NCI-H446 (cell line): Measurements from ENCODE around the gene PGAP2.
A peak's percentile ranks its signal among the peaks of the same experiment; 100 is the strongest.

Source experiments
- DNase-seq, 2 experiments: peaks; one replicate each; lab custom pipeline; 2025; lab: John Stamatoyannopoulos, UW

The PGAP2 gene

GRCh38 chr11:3831378-3832239 is 23.2 kb downstream of the PGAP2 start:
- no peak for DNase-seq

DNA sequence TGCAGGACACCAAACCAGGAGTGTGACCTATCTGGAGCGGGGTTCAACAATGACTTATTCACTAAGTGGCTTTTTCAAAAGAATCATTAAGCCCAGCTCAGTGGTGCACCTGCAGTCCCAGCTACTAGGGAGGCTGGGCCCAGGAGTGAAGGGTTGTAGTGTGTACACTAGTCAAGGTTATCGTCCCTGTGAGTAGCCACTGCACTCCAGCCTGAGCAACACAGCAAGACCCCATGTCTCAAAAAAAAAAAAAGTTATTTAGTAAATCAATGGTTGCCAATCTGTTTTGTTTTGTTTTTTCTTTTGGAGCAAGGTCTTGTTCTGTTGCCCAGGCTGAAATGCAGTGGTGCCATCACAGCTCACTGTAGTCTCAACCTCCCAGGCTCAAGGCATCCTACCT is 24.5 kb downstream of the PGAP2 start:
- no peak for DNase-seq

- DNase-seq = no peak
Measured at GRCh38 chr11:3833449-3833848, 25.1 kb downstream of the PGAP2 start.

DNA sequence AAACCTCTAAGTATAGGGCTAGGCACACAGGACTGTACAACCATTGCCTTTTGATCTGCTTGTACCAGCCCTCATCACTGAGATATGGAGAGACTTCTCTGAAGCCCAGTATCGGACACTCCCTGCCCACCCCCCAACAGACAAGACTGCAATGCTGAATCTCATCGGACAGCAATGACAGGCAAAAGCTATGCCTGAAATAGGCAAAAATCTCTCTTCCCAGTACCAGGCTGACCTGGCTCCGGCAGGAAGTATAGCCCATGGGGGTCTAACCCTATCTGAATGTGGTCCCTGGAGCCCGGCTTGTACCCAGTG is 25.9 kb downstream of the PGAP2 start:
- no peak for DNase-seq

DNA sequence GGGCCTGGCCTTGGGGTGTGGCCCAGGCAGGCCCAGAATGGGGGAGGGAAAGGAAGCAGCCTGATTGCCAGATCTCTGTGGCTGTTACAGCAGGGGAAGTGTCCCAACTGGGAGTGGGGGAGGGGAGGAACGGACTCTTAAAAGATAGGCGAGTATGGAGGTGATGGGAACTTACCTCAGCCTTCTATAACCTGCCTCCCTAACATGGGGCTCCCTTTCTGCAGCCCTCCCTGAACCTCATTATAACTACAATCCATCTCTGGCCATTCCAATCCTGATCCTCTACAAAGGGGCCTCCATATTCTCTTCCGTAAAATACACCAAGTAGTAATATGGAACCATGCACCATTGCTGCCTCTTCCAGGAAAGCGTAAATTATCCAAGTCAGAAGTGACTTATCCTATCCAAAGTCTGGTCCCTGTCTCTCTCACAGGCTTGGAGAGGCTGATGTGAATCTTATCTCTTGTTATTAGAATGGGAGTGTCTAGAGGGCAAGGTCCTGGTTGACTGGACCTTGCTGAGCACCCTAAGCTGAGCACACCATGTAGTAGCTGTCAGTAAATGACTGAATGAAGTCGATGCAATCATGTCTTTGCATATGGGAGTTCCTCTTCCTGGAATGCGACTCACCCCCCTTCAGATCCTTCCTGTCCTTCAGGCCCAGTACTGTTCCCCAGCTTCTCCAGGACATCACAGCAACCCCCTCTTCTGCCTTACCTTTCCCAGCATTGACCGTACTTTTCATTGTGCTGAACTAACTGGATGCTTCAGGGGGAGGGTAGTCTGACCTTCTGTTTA is 26.5 kb downstream of the PGAP2 start:
- DNase-seq = no peak

DNA sequence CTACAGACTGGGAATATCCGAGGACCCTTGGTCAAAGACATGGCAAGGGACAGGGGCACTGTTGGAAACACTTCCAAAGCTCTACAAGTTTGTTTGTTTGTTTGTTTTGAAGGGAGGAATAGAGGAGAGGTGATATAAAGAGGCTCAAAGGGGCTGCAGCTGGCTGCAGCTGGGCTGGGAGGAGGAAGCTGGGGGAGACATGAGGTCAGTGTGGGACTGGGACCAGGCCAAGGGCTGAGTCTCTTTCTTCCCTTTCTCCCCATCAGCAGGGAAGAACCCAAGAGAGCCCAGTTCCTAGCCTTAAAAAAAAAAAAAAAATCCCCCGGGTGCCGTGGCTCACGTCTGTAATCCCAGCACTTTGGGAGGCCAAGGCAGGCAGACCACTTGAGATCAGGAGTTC is 27.4 kb downstream of the PGAP2 start:
- DNase-seq = no peak

DNA sequence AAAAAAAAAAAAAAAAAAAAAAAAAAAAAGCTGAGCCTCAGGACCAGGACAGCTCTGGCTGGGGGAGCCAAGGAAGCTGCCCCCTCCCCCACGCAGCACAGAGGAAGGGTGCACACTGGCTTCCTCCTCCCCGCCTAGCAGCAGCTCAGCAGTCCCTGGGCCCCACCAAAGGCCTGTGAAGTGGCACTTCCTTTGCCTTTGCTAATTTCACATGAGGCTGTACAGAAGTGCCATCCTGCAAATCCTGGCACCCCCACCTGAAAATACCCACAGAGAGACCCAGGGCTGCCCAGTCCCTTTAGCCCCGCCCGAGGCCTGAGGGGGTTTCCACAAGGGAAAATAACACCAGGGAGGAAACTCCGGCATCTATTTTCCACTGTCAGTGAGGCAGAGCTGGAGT is 28.5 kb downstream of the PGAP2 start:
- DNase-seq = no peak

- no peak for DNase-seq
Measured at GRCh38 chr11:3837793-3838192, 29.4 kb downstream of the PGAP2 start.

GRCh38 chr11:3838504-3838903 is 30.1 kb downstream of the PGAP2 start:
- no peak for DNase-seq

DNA sequence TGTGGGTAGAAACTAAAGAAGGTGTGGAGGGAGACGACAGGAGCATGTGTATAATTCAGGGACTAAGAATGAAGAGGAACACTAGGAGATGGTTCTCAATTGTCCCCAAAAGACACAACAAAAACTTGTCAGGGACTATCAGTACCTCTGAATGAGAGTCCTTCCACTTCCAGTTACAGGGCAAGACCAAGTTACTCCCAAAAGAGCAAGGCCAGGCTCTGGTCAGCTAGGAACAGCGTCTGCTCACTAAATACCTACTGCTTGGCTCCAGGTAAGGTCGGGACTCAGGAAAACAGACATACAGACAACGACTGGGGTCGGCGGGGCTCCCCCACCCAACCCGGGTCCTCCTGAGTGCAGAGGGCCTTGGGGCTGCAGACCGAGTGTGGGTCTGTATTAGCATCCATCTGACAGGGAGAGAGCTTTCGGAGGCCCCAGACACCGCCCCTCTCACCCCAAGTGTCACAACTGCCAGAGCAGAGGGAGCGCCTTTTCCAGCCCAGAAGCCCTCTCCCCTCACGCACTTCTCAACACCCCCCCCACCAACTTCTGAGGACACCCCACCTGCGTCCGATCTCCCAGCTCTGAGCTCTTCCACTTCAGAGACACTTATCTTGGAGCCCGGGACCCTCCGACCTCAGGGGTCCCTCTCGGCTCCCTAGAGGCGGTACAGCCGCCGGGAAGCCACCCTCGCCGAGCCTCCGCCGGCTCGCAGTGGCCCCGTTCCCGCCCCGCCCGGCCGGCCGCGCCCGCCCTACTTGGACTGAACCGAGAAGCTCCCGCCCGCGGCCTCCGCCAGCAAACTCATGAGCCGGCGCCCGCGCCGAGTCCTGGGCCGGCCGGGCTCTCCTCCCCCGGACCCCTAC is 31.9 kb downstream of the PGAP2 start:
- DNase-seq = no peak

DNA sequence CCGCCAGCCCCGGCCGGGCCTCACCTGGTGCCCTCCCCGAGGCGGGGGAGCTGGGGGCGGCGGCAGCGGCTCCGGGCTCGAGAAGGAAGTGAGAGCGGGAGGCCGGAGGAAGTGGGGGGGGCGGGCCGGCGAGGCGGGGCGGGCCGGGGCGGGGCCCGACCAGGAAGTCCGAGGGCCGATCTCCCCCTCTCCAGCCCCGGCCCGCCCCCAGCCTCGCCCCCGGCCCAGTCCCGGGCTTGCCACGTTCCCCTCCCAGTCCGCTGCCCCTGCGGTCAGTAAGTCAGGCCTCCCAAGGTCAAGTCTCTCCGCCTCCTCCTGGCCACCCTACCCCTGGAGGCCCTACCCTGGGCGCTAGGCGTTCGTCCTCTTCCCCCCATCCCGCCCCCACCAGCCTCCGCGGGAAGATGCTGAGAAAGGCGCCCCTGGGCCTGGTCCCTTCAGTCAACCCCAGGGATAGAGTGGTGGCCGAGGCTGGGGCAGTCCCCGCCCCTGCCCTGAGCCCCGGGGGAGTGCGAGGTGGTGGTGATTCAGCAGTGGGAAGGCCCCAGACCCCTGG is 32.6 kb downstream of the PGAP2 start, which contains the start of gene RHOG:
RHOG (minus strand) TSS at position 90 of the 556 bp plus-strand sequence. CDS start 12,821 bp downstream, outside the sequence.
- peak in 1 of 2 experiments; percentile 70 for DNase-seq

GRCh38 chr11:3841426-3842350 is 33.3 kb downstream of the PGAP2 start:
- DNase-seq = peak; percentile 44 to 80

GRCh38 chr11:3843326-3843725 is 35.0 kb downstream of the PGAP2 start:
- no peak for DNase-seq

GRCh38 chr11:3845246-3845645 is 36.9 kb downstream of the PGAP2 start:
- no peak for DNase-seq

DNA sequence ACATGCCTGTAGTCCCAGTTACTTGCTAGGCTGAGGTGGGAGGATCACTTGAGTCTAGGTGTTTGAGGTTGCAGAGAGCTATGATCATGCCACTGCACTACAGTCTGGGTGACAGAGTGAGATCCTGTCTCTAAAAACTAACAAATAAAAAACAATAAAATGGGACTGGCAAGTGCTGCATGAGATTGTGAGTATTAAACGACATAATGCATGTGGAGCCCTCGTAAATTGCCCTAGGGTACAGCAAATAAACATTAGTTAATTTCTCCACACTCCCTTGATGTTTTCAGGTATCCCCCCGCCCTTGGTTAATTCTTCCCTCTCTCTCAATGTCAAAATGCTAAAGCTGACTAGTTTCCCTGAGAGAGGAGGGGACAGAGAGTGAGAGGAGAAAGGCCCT is 37.3 kb downstream of the PGAP2 start:
- DNase-seq = no peak

GRCh38 chr11:3849297-3849874 is 41.0 kb downstream of the PGAP2 start:
- peak; percentile 20 to 64 for DNase-seq

DNA sequence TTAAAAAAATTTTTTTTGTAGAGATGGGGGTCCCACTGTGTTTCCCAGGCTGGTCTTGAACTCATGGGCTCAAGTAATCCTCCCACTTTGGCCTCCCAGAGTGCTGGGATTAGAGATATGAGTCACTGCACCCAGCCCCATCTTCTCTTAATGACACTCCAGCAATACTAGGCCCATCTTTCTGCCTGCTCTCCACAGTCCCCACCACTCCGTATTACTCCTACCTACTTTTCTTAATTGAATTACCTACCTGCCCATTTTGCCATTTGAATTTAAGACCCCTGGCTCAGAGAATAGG is 45.1 kb downstream of the PGAP2 start:
- no peak for DNase-seq

- DNase-seq = no peak
Measured at GRCh38 chr11:3853899-3854659, 45.7 kb downstream of the PGAP2 start.

GRCh38 chr11:3854660-3854976 is 46.3 kb downstream of the PGAP2 start:
- no peak for DNase-seq
